T-cell (primary cell): ENCODE data around the gene AMER2. TPM values are rescaled to one million over a fixed set of nuclear protein-coding genes. Genes with fewer than 3 reads are reported as not detected.

Experiments used
- ATAC-seq, 4 experiments: fragments of 200-7000 bp in 3 of 4; fragments of 150-1000 bp in 1 of 4; cut with Tn5 transposase; replicated peaks in 1 of 4; 1 replicate in 3 of 4; 2 replicates in 1 of 4; pipeline ENCODE4 v1.10.0; 2021; ENCODE audit warnings: moderate library complexity in 3 of 4, mild to moderate bottlenecking in 2 of 4, moderate number of reproducible peaks in 1 of 4
- CTCF ChIA-PET, 2 donors: fragments of 300-600 bp; sonication (Branson Sonifier 250); formaldehyde crosslinking; loops; one replicate each; lab custom pipeline; 2022; ENCODE audit warnings: antibody characterized with exemption in 2 of 2; lab: Charles Lee
- POLR2A ChIA-PET, 2 donors: fragments of 300-600 bp; sonication (Branson Sonifier 250); formaldehyde crosslinking; loops; one replicate each; lab custom pipeline; 2022; ENCODE audit warnings: antibody characterized with exemption in 2 of 2; lab: Charles Lee
- DNase-seq, 35 experiments: peaks; one replicate each; pipeline versions ENCODE4 v3.0.0 to v3.0.0-alpha.2; 2013 to 2023
- H3K27ac ChIP-seq: one replicate; pipeline ENCODE4 v1.5.1; 2013; ENCODE audit warnings: low read length
- H3K27me3 ChIP-seq, 2 experiments: replicated peaks in 1 of 2; 1 replicate in 1 of 2; 2 replicates in 1 of 2; pipeline versions ENCODE4 v1.6.1 to v1.7.0; 2013; ENCODE audit warnings: low read length in 1 of 2, mixed read lengths in 1 of 2; ENCODE audit not compliant: control insufficient read depth in 2 of 2, insufficient read depth in 2 of 2; ENCODE audit errors: extremely low read depth in 1 of 2
- H3K36me3 ChIP-seq, 2 donors: 1 replicate in 1 of 2; 2 replicates in 1 of 2; pipeline versions ENCODE4 v1.6.1 to v1.7.0; 2013; ENCODE audit warnings: low read length in 1 of 2; ENCODE audit not compliant: control insufficient read depth in 2 of 2, insufficient read depth in 1 of 2; ENCODE audit errors: extremely low read depth in 1 of 2
- H3K4me1 ChIP-seq, 2 experiments: 1 replicate in 1 of 2; 2 replicates in 1 of 2; pipeline versions ENCODE4 v1.6.1 to v1.7.0; 2013; ENCODE audit warnings: low read length in 2 of 2, mixed read lengths in 1 of 2; ENCODE audit not compliant: insufficient read depth in 2 of 2, control insufficient read depth in 1 of 2; ENCODE audit errors: extremely low read depth in 1 of 2
- H3K4me3 ChIP-seq, 2 donors: 1 replicate in 1 of 2; 2 replicates in 1 of 2; pipeline versions ENCODE4 v1.5.1 to v1.7.0; 2013; ENCODE audit warnings: mild to moderate bottlenecking in 2 of 2, low read length in 1 of 2, moderate library complexity in 1 of 2; ENCODE audit not compliant: control insufficient read depth in 1 of 2; ENCODE audit errors: extremely low read depth in 1 of 2
- H3K9me3 ChIP-seq: 2 replicates; pipeline ENCODE4 v1.7.0; 2013
- H3K27ac Mint-ChIP-seq, 2 donors: one replicate each; pipeline ENCODE4 v1.8.0; 2020 to 2021; ENCODE audit warnings: mild to moderate bottlenecking in 2 of 2, mixed read lengths in 2 of 2
- H3K27me3 Mint-ChIP-seq, 2 donors: one replicate each; pipeline ENCODE4 v1.8.0; 2021 to 2022; ENCODE audit warnings: mixed read lengths in 2 of 2
- H3K36me3 Mint-ChIP-seq: one replicate; pipeline ENCODE4 v1.8.0; 2021; ENCODE audit warnings: mixed read lengths
- H3K4me1 Mint-ChIP-seq, 3 donors: one replicate each; pipeline ENCODE4 v1.8.0; 2020 to 2022; ENCODE audit warnings: mixed read lengths in 3 of 3, mild to moderate bottlenecking in 1 of 3
- H3K4me3 Mint-ChIP-seq, 3 donors: one replicate each; pipeline ENCODE4 v1.8.0; 2020 to 2022; ENCODE audit warnings: mild to moderate bottlenecking in 3 of 3, mixed read lengths in 3 of 3, moderate library complexity in 3 of 3
- H3K9me3 Mint-ChIP-seq, 3 donors: one replicate each; pipeline ENCODE4 v1.8.0; 2020 to 2022; ENCODE audit warnings: mixed read lengths in 3 of 3
- WGBS: methylation state at CpG from one replicate; pipeline ENCODE4 v1.1.5; 2013; ENCODE audit warnings: missing lambda C conversion rate; ENCODE audit not compliant: insufficient coverage; 5-methylcytosine and 5-hydroxymethylcytosine counted together
- total RNA-seq, 35 experiments: library from RNA in 6 of 35; stranded (reverse) in 6 of 35; fragments of 120-200 nt in 1 of 35; gene quantifications; one replicate each; pipeline versions ENCODE4 v1.2.1 to v1.2.4 and lab custom pipeline; 2013 to 2026

Gene AMER2
- total RNA-seq, 5 donors from 2014 or later (not counting 1 experiment from before 2014, with no cell fraction given): 0.03 TPM; not detected in 4

- Histone ChIP-seq H3K36me3 (no peaks in the 10 kb centered on the region), H3K4me3 (no peak overlapping the region), H3K27me3 (peaks cover 3 to 24% of the 10 kb centered on the region in 2 experiments), H3K4me1 (no peaks in the 10 kb centered on the region), H3K27ac (no peak overlapping the region), H3K9me3 (no peaks in the 10 kb centered on the region)
- CTCF ChIA-PET: no interaction called here
- Mint-ChIP-seq H3K4me1 (no peaks in the 10 kb centered on the region), H3K36me3 (no peaks in the 10 kb centered on the region), H3K9me3 (no peaks in the 10 kb centered on the region), H3K4me3 (no peak overlapping the region), H3K27me3 (peaks cover 49 to 53% of the 10 kb centered on the region in 2 donors), H3K27ac (no peak overlapping the region)
- ATAC-seq (no peak), DNase-seq (no peak)
- POLR2A ChIA-PET: no interaction called here
- WGBS: 66% methylated on average over 5 of the region's 5 CpGs
Observed at GRCh38 chr13:25190256-25190655, 18.2 kb upstream of the AMER2 start.

GRCh38 chr13:25187596-25187995 is 15.5 kb upstream of the AMER2 start:
- ATAC-seq (no peak), DNase-seq (no peak)
- H3K4me1 ChIP-seq: no peaks in the 10 kb centered on the region
- H3K9me3 Mint-ChIP-seq: no peaks in the 10 kb centered on the region
- H3K4me3 Mint-ChIP-seq: no peak overlapping the region
- no peaks in the 10 kb centered on the region for H3K9me3 ChIP-seq
- no peak overlapping the region for H3K4me3 ChIP-seq
- no peaks in the 10 kb centered on the region for H3K36me3 ChIP-seq
- H3K27me3 ChIP-seq: peaks cover 3 to 28% of the 10 kb centered on the region in 2 experiments
- no peaks in the 10 kb centered on the region for H3K4me1 Mint-ChIP-seq
- H3K27ac Mint-ChIP-seq: no peak overlapping the region
- no peak overlapping the region for H3K27ac ChIP-seq
- POLR2A ChIA-PET: no interaction called here
- CTCF ChIA-PET: no interaction called here
- H3K27me3 Mint-ChIP-seq: peaks cover 45 to 50% of the 10 kb centered on the region in 2 donors
- 78% methylated on average over 2 of the region's 5 CpGs for WGBS
- no peaks in the 10 kb centered on the region for H3K36me3 Mint-ChIP-seq

GRCh38 chr13:25186187-25186586 is 14.1 kb upstream of the AMER2 start:
- Mint-ChIP-seq H3K27me3 (peaks cover 42 to 44% of the 10 kb centered on the region in 2 donors), H3K27ac (no peak overlapping the region), H3K9me3 (no peaks in the 10 kb centered on the region), H3K4me3 (no peak overlapping the region), H3K4me1 (no peaks in the 10 kb centered on the region), H3K36me3 (no peaks in the 10 kb centered on the region)
- H3K4me3 ChIP-seq: no peak overlapping the region
- no peaks in the 10 kb centered on the region for H3K36me3 ChIP-seq
- no peak for DNase-seq
- H3K27ac ChIP-seq: no peak overlapping the region
- POLR2A ChIA-PET: interaction anchor here in 1 of 2 donors (0.5 kb wide), 1 partner anchor 683 kb away, joined by 4 read pairs; no protein-coding TSS in a partner anchor
- H3K4me1 ChIP-seq: no peaks in the 10 kb centered on the region
- H3K27me3 ChIP-seq: peaks cover 3 to 28% of the 10 kb centered on the region in 2 experiments
- no peak for ATAC-seq
- WGBS: 53% methylated on average over 9 of the region's 12 CpGs
- CTCF ChIA-PET: no interaction called here
- H3K9me3 ChIP-seq: no peaks in the 10 kb centered on the region

GRCh38 chr13:25181597-25181996 is 9.5 kb upstream of the AMER2 start:
- no peaks in the 10 kb centered on the region for H3K9me3 ChIP-seq
- Mint-ChIP-seq H3K27me3 (peaks cover 33 to 47% of the 10 kb centered on the region in 2 donors), H3K27ac (no peak overlapping the region), H3K4me1 (peaks cover 0 to 2% (median 0%) of the 10 kb centered on the region in 3 donors), H3K4me3 (no peak overlapping the region), H3K9me3 (no peaks in the 10 kb centered on the region), H3K36me3 (no peaks in the 10 kb centered on the region)
- no peak overlapping the region for H3K4me3 ChIP-seq
- ATAC-seq (no peak), DNase-seq (no peak)
- 50% methylated on average over 2 of the region's 3 CpGs for WGBS
- no peak overlapping the region for H3K27ac ChIP-seq
- no peaks in the 10 kb centered on the region for H3K4me1 ChIP-seq
- no peaks in the 10 kb centered on the region for H3K36me3 ChIP-seq
- ChIA-PET POLR2A (interaction anchor here in 1 of 2 donors (0.5 kb wide), 1 partner anchor 226 kb away, joined by 4 read pairs; no protein-coding TSS in a partner anchor), CTCF (no interaction called here)
- H3K27me3 ChIP-seq: peaks cover 2 to 38% of the 10 kb centered on the region in 2 experiments

GRCh38 chr13:25180775-25181537 is 8.9 kb upstream of the AMER2 start:
- DNase-seq (no peak), ATAC-seq (no peak)
- H3K9me3 Mint-ChIP-seq: no peaks in the 10 kb centered on the region
- Histone ChIP-seq H3K4me1 (no peaks in the 10 kb centered on the region), H3K9me3 (no peaks in the 10 kb centered on the region), H3K27ac (no peak overlapping the region), H3K4me3 (no peak overlapping the region), H3K27me3 (peaks cover 2 to 40% of the 10 kb centered on the region in 2 experiments), H3K36me3 (no peaks in the 10 kb centered on the region)
- ChIA-PET CTCF (interaction anchor here in 1 of 2 donors (0.6 kb wide), 1 partner anchor 21 kb away, joined by 8 read pairs; no protein-coding TSS in a partner anchor), POLR2A (interaction anchor here in 1 of 2 donors (0.5 kb wide), 1 partner anchor 225 kb away, joined by 4 read pairs; no protein-coding TSS in a partner anchor)
- H3K36me3 Mint-ChIP-seq: no peaks in the 10 kb centered on the region
- no peak overlapping the region for H3K27ac Mint-ChIP-seq
- 0% methylated on average over 1 of the region's 3 CpGs for WGBS
- H3K4me3 Mint-ChIP-seq: no peak overlapping the region
- H3K4me1 Mint-ChIP-seq: peaks cover 0 to 2% (median 0%) of the 10 kb centered on the region in 3 donors
- peaks cover 37 to 54% of the 10 kb centered on the region in 2 donors for H3K27me3 Mint-ChIP-seq

GRCh38 chr13:25179832-25180774 is 8.0 kb upstream of the AMER2 start:
- Histone ChIP-seq H3K9me3 (no peaks in the 10 kb centered on the region), H3K36me3 (no peaks in the 10 kb centered on the region), H3K27me3 (peaks cover 2 to 46% of the 10 kb centered on the region in 2 experiments), H3K4me3 (no peak overlapping the region), H3K4me1 (no peaks in the 10 kb centered on the region), H3K27ac (no peak overlapping the region)
- peaks cover 0 to 2% (median 0%) of the 10 kb centered on the region in 3 donors for H3K4me1 Mint-ChIP-seq
- H3K36me3 Mint-ChIP-seq: no peaks in the 10 kb centered on the region
- DNase-seq: no peak
- WGBS: 51% methylated on average over 6 of the region's 18 CpGs
- ATAC-seq: no peak
- H3K27ac Mint-ChIP-seq: no peak overlapping the region
- H3K9me3 Mint-ChIP-seq: no peaks in the 10 kb centered on the region
- CTCF ChIA-PET: interaction anchor here in 1 of 2 donors (0.6 kb wide), 1 partner anchor 22 kb away, joined by 8 read pairs; no protein-coding TSS in a partner anchor
- POLR2A ChIA-PET: no interaction called here
- H3K27me3 Mint-ChIP-seq: peaks cover 41 to 58% of the 10 kb centered on the region in 2 donors
- H3K4me3 Mint-ChIP-seq: no peak overlapping the region
